ENCODE results near the gene RHBDL1. TPM values are rescaled to one million over a fixed set of nuclear protein-coding genes. Genes with fewer than 3 reads are reported as not detected.

The RHBDL1 gene
- total and polyA plus RNA-seq, 4 donors = 0.91 to 5.4 (median 1.6) TPM

- peaks cover 7 to 55% (median 34%) of the 10 kb centered on the region in 3 donors for H3K27me3 ChIP-seq (ENCODE audit: control insufficient read depth in 3 of 3, insufficient read depth in 3 of 3, low read length in 2 of 3)
- no peaks in the 10 kb centered on the region for H3K36me3 ChIP-seq (ENCODE audit: control insufficient read depth in 4 of 4, insufficient read depth in 4 of 4, low read length in 4 of 4)
- no peak overlapping the region for H3K4me3 ChIP-seq
- TF ChIP-seq CTCF (IDR thresholded peaks at IDR 0.05; ENCODE audit: control extremely low read depth, extremely low read depth) = no peak
- ATAC-seq (ENCODE audit: insufficient read depth, low FRiP score) = no peak
- no peaks in the 10 kb centered on the region for H3K4me1 ChIP-seq (ENCODE audit: control insufficient read depth in 5 of 5, insufficient read depth in 5 of 5, low read length in 5 of 5)
- no peak overlapping the region for H3K9ac ChIP-seq (ENCODE audit: insufficient read depth in 1 of 2, low read length in 2 of 2)
- no peak for DNase-seq
- WGBS, 2 donors = 85 to 88% methylated on average over 19 of the region's 19 CpGs
- peaks cover 0 to 4% (median 0%) of the 10 kb centered on the region in 4 donors for H3K9me3 ChIP-seq (ENCODE audit: control insufficient read depth in 4 of 4, insufficient read depth in 3 of 4, low read length in 3 of 4)
- no peak overlapping the region for H3K27ac ChIP-seq (ENCODE audit: low read depth in 1 of 2, low read length in 1 of 2)
Observed at GRCh38 chr16:702341-702740, 26.9 kb downstream of the RHBDL1 start.

- H3K9ac ChIP-seq (ENCODE audit: insufficient read depth in 1 of 2, low read length in 2 of 2) = no peak overlapping the region
- no peak overlapping the region for H3K4me3 ChIP-seq
- no peak for DNase-seq
- TF ChIP-seq CTCF (IDR thresholded peaks at IDR 0.05; ENCODE audit: control extremely low read depth, extremely low read depth) = no peak
- WGBS, 2 donors = 76 to 90% methylated on average over 12 of the region's 12 CpGs
- H3K4me1 ChIP-seq (ENCODE audit: control insufficient read depth in 5 of 5, insufficient read depth in 5 of 5, low read length in 5 of 5) = no peaks in the 10 kb centered on the region
- no peak for ATAC-seq (ENCODE audit: insufficient read depth, low FRiP score)
- peaks cover 0 to 5% (median 0%) of the 10 kb centered on the region in 4 donors for H3K9me3 ChIP-seq (ENCODE audit: control insufficient read depth in 4 of 4, insufficient read depth in 3 of 4, low read length in 3 of 4)
- H3K36me3 ChIP-seq (ENCODE audit: control insufficient read depth in 4 of 4, insufficient read depth in 4 of 4, low read length in 4 of 4) = no peaks in the 10 kb centered on the region
- peaks cover 7 to 65% (median 38%) of the 10 kb centered on the region in 3 donors for H3K27me3 ChIP-seq (ENCODE audit: control insufficient read depth in 3 of 3, insufficient read depth in 3 of 3, low read length in 2 of 3)
- H3K27ac ChIP-seq (ENCODE audit: low read depth in 1 of 2, low read length in 1 of 2) = no peak overlapping the region
Observed at GRCh38 chr16:703406-703805, 27.9 kb downstream of the RHBDL1 start.

DNA sequence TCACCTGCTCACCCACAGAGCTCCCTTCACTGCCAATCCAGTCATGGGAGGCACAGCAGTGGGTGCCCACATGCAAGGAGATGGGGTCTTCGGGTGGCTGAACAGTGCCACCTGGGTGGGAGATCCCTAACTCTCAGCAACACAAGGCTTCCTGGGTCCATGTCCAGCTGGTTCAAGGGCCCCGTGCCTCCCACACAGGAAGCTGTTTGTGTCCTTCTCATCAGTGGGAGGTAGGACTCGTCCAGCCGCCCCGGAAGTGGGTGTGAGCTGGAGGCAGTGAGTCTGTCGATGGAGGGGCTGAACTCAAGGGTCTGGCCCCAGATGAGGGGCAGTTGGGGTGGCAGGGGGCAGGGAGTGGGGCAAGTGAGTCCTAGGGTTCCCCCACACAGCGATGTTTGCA lies 28.6 kb downstream of the RHBDL1 start:
- TF ChIP-seq CTCF (IDR thresholded peaks at IDR 0.05; ENCODE audit: control extremely low read depth, extremely low read depth) = no peak
- Histone ChIP-seq H3K36me3 (ENCODE audit: control insufficient read depth in 4 of 4, insufficient read depth in 4 of 4, low read length in 4 of 4) (no peaks in the 10 kb centered on the region), H3K4me3 (no peak overlapping the region), H3K9ac (ENCODE audit: insufficient read depth in 1 of 2, low read length in 2 of 2) (no peak overlapping the region), H3K27me3 (ENCODE audit: control insufficient read depth in 3 of 3, insufficient read depth in 3 of 3, low read length in 2 of 3) (peaks cover 7 to 70% (median 38%) of the 10 kb centered on the region in 3 donors), H3K4me1 (ENCODE audit: control insufficient read depth in 5 of 5, insufficient read depth in 5 of 5, low read length in 5 of 5) (no peaks in the 10 kb centered on the region), H3K9me3 (ENCODE audit: control insufficient read depth in 4 of 4, insufficient read depth in 3 of 4, low read length in 3 of 4) (peaks cover 0 to 5% (median 0%) of the 10 kb centered on the region in 4 donors), H3K27ac (ENCODE audit: low read depth in 1 of 2, low read length in 1 of 2) (no peak overlapping the region)
- ATAC-seq (ENCODE audit: insufficient read depth, low FRiP score) (no peak), DNase-seq (no peak)
- 74 to 81% methylated on average over 7 of the region's 7 CpGs for WGBS, 2 donors

Measured in lung (tissue), 12 donors.